Ascending aorta (tissue), 2 donors: ENCODE measurements around the gene LCLAT1. TPM values are rescaled to one million over a fixed set of nuclear protein-coding genes. Genes with fewer than 3 reads are reported as not detected.

Source experiments
- DNase-seq, 2 donors: peaks; one replicate each; pipeline ENCODE4 v3.0.0-alpha.2; 2019; ENCODE audit warnings: low spot score in 2 of 2
- H3K27ac ChIP-seq, 2 donors: fragments of 200-600 bp; sonication (generic); one replicate each; pipeline ENCODE4 v1.5.1; 2016 to 2017; ENCODE audit warnings: mild to moderate bottlenecking in 1 of 2
- H3K27me3 ChIP-seq: fragments of 200-600 bp; sonication (generic); one replicate; pipeline ENCODE4 v1.5.1; 2017
- H3K36me3 ChIP-seq, 2 donors: fragments of 200-600 bp; sonication (generic); one replicate each; pipeline ENCODE4 v1.5.1; 2016
- H3K4me1 ChIP-seq, 2 donors: fragments of 200-600 bp; sonication (generic); one replicate each; pipeline ENCODE4 v1.5.1; 2016 to 2017; ENCODE audit warnings: mild to moderate bottlenecking in 1 of 2
- H3K4me3 ChIP-seq, 2 donors: fragments of 200-600 bp; sonication (generic); one replicate each; pipeline ENCODE4 v1.5.1; 2016 to 2017; ENCODE audit warnings: mild to moderate bottlenecking in 1 of 2
- H3K9me3 ChIP-seq, 2 donors: fragments of 200-600 bp; sonication (generic); one replicate each; pipeline ENCODE4 v1.5.1; 2016
- intact Hi-C: fragments of 100-400 bp; cut with DNase I; formaldehyde crosslinking; loops from one replicate; pipeline ENCODE4 v1.15.1; 2023
- total RNA-seq: library from RNA; depleted of rRNA; stranded (reverse); fragments of >200 nt; gene quantifications from one replicate; pipeline ENCODE4 v1.1.0, GENCODE V29; 2016
- TF ChIP-seq, protein P1 (sequence below), 3 experiments: fragments of 200-600 bp in 2 of 3; fragments of 450-650 bp in 1 of 3; sonication (generic) in 2 of 3; IDR thresholded peaks; one replicate each; pipeline ENCODE4 v1.5.1; 2016 to 2019; ENCODE audit warnings: antibody characterized with exemption in 3 of 3, mild to moderate bottlenecking in 1 of 3, moderate library complexity in 1 of 3

LCLAT1 gene
- total RNA-seq, 1 donor from 2014 or later, result 9.8 TPM

DNA sequence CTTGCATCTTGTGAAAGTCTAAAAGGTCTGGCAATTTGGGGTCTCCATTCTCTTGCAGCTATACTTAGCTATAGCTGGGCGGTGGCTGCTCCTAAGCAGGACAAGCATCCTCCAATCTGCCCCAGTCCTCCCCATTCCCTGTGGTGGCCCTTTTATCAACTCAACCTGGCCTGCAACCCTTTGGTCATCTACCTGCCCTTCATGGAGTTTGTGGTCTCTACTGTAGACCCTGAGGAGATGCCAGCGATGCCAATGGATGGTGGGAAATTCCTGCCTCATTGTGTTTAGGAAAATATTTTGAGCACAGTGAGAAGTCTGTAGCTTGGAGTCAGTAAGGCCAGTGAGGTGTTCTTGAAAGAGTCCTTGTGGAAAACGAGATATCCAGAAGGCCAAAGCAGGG lies 216.8 kb downstream of the LCLAT1 start:
- H3K27ac ChIP-seq, result no peak overlapping the region
- DNase-seq, result no peak
- no peaks in the 10 kb centered on the region for H3K27me3 ChIP-seq
- peaks cover 0 to 5% of the 10 kb centered on the region in 2 donors for H3K4me1 ChIP-seq
- peaks cover 0 to 11% of the 10 kb centered on the region in 2 donors for H3K9me3 ChIP-seq
- TF ChIP-seq, protein P1, sequence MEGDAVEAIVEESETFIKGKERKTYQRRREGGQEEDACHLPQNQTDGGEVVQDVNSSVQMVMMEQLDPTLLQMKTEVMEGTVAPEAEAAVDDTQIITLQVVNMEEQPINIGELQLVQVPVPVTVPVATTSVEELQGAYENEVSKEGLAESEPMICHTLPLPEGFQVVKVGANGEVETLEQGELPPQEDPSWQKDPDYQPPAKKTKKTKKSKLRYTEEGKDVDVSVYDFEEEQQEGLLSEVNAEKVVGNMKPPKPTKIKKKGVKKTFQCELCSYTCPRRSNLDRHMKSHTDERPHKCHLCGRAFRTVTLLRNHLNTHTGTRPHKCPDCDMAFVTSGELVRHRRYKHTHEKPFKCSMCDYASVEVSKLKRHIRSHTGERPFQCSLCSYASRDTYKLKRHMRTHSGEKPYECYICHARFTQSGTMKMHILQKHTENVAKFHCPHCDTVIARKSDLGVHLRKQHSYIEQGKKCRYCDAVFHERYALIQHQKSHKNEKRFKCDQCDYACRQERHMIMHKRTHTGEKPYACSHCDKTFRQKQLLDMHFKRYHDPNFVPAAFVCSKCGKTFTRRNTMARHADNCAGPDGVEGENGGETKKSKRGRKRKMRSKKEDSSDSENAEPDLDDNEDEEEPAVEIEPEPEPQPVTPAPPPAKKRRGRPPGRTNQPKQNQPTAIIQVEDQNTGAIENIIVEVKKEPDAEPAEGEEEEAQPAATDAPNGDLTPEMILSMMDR (IDR thresholded peaks at IDR 0.05), result no peak
- intact Hi-C loops, result no loop called here
- H3K36me3 ChIP-seq, result no peaks in the 10 kb centered on the region
- H3K4me3 ChIP-seq, result no peak overlapping the region

DNA sequence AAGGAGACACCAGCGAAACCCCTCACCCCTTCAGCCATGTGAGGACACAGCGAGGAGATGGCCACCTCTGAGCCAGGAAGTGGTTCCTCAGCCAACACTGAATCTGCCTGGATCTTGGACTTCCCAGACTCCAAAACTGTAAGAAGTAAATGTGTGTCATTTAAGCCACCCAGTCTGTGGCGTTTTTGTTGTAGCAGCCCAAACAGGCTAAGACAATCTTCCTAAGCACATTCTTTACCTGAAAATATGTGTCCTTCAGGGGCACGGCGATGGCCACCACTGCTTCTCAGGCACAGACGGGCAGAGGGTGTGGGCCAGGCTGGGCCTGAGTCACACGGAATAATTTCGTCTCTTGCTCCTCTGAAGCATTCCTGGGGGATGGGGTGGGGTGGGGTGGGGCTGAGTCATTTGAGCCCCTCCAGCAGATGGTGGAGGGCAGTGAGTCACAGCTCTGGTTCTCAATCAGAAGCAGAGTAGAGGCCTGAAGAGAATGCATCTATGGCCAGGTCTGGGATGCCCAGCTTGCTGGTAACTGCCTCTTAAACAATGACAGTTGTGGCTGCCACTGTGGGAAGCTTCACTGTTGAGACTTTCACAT lies 217.8 kb downstream of the LCLAT1 start:
- intact Hi-C loops, result no loop called here
- TF ChIP-seq, protein P1 (IDR thresholded peaks at IDR 0.05), result no peak
- no peaks in the 10 kb centered on the region for H3K36me3 ChIP-seq
- peaks cover 0 to 5% of the 10 kb centered on the region in 2 donors for H3K4me1 ChIP-seq
- H3K9me3 ChIP-seq, result peaks cover 10 to 22% of the 10 kb centered on the region in 2 donors
- H3K27ac ChIP-seq, result peak overlapping the region in 1 of 2 donors; percentile 21
- H3K27me3 ChIP-seq, result no peaks in the 10 kb centered on the region
- DNase-seq, result no peak
- H3K4me3 ChIP-seq, result no peak overlapping the region

DNA sequence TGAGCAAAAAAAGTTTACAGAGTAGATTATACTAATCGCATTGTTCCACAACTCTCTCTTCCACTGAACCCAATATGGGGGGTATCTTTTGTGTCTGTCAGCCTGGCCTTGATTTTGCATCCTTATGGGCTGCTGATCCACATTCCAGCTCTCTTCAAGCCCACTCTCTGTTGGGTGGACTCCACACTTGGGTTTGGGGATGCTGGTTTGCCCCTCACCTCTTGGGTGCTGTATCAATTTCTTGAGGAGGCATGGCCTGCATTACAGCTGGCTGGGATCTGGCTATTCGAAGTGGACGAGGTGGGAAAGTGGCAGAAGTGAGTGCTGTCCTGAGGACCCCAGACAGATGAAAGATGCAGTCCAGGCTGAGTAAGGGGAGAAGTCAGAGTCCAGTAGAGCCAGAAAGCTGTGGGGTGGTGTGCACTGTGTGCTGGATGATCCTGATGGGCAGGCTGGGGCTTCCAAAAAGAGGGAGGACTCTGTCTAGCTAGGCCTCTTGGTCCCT lies 218.8 kb downstream of the LCLAT1 start:
- Histone ChIP-seq H3K4me3 (no peak overlapping the region), H3K4me1 (peaks cover 0 to 5% of the 10 kb centered on the region in 2 donors), H3K36me3 (no peaks in the 10 kb centered on the region), H3K27me3 (no peaks in the 10 kb centered on the region), H3K27ac (peak overlapping the region; percentile 49 to 70), H3K9me3 (peaks cover 12 to 26% of the 10 kb centered on the region in 2 donors)
- no peak for DNase-seq
- TF ChIP-seq, protein P1 (IDR thresholded peaks at IDR 0.05), result no peak
- intact Hi-C loops, result no loop called here

GRCh38 chr2:30666266-30666874 lies 219.3 kb downstream of the LCLAT1 start:
- peaks cover 12 to 26% of the 10 kb centered on the region in 2 donors for H3K9me3 ChIP-seq
- no peak for DNase-seq
- intact Hi-C loops, result no loop called here
- no peaks in the 10 kb centered on the region for H3K36me3 ChIP-seq
- TF ChIP-seq, protein P1 (IDR thresholded peaks at IDR 0.05), result no peak
- peak overlapping the region; percentile 49 to 70 for H3K27ac ChIP-seq
- no peaks in the 10 kb centered on the region for H3K27me3 ChIP-seq
- H3K4me1 ChIP-seq, result peaks cover 0 to 5% of the 10 kb centered on the region in 2 donors
- no peak overlapping the region for H3K4me3 ChIP-seq

DNA sequence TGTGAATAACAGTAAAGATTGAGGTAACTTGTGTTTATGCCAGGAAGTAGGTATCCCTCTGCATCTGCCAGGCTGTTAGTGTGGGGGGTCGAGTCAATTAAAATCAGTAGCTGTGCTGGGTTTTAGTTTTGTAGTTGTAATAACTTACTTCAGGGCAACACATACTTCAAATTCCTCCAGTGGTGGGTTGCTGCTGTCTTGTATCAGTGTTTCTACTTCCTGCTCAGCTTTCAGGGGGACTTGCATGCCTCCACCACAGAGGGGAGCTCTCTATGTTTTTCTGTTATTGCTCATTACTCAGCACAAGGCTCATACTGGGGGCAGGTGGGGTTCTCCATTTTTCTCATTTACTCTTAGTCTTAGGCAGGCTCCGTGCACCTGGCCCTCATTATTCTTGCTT lies 223.4 kb downstream of the LCLAT1 start:
- TF ChIP-seq, protein P1 (IDR thresholded peaks at IDR 0.05), result no peak
- H3K4me3 ChIP-seq, result no peak overlapping the region
- no peaks in the 10 kb centered on the region for H3K36me3 ChIP-seq
- H3K9me3 ChIP-seq, result peaks cover 12 to 26% of the 10 kb centered on the region in 2 donors
- H3K27me3 ChIP-seq, result no peaks in the 10 kb centered on the region
- DNase-seq, result no peak
- peaks cover 0 to 2% of the 10 kb centered on the region in 2 donors for H3K4me1 ChIP-seq
- intact Hi-C loops, result no loop called here
- no peak overlapping the region for H3K27ac ChIP-seq
